ENCODE results near the gene COTL1. TPM values are rescaled to one million over a fixed set of nuclear protein-coding genes. Genes with fewer than 3 reads are reported as not detected.

Gene COTL1
- total and polyA plus RNA-seq, 2 of the 13 experiments (the other 11 are each of a cell fraction or from before 2014, with no cell fraction given): 8.7 to 16.9 TPM

- 0 out of 2 replicates have a peak, but pooled peaks have one; percentile 18 for TF ChIP-seq ZNF747 (CRISPR knock-in tag; IDR thresholded peaks at IDR 0.05; ENCODE audit: borderline replicate concordance)
- TF ChIP-seq SOX13 (IDR thresholded peaks at IDR 0.05): no peak
- TF ChIP-seq SOX13 (CRISPR knock-in tag; conservative IDR thresholded peaks at IDR 0.05 in 1 of 2, IDR thresholded peaks at IDR 0.05 in 1 of 2): no peak
- TF ChIP-seq HOXA3 (CRISPR knock-in tag; IDR thresholded peaks at IDR 0.05): peak; percentile 65
- no peak for TF ChIP-seq ZBTB34 (CRISPR knock-in tag; IDR thresholded peaks at IDR 0.05)
- no peak for TF ChIP-seq MZF1 (CRISPR knock-in tag; IDR thresholded peaks at IDR 0.05; ENCODE audit: borderline replicate concordance)
- 0 out of 2 replicates have a peak, but pooled peaks have one; percentile 5 for TF ChIP-seq POLR2G (IDR thresholded peaks at IDR 0.05; ENCODE audit: low read depth, low read length)
- no peak for TF ChIP-seq KIAA2018 (CRISPR knock-in tag; IDR thresholded peaks at IDR 0.05; ENCODE audit: borderline replicate concordance)
- TF ChIP-seq THYN1 (CRISPR knock-in tag; IDR thresholded peaks at IDR 0.05; ENCODE audit: borderline replicate concordance, low read depth): no peak
- TF ChIP-seq ATF5 (CRISPR knock-in tag; IDR thresholded peaks at IDR 0.05; ENCODE audit: low read depth): 0 out of 2 replicates have a peak, but pooled peaks have one; percentile 85
- peak; percentile 68; the same call in 1 of the 2 replicates for TF ChIP-seq ZNF616 (CRISPR knock-in tag; IDR thresholded peaks at IDR 0.05; ENCODE audit: low read depth)
- TF ChIP-seq CSRNP2 (CRISPR knock-in tag; conservative IDR thresholded peaks at IDR 0.05; ENCODE audit: low read depth): no peak
- TF ChIP-seq SRF (IDR thresholded peaks at IDR 0.05; ENCODE audit: low read depth, low read length): no peak
- peak; percentile 43; the same call in 1 of the 2 replicates for TF ChIP-seq ZMYM3 (CRISPR knock-in tag; IDR thresholded peaks at IDR 0.05)
- TF ChIP-seq DR1 (CRISPR knock-in tag; IDR thresholded peaks at IDR 0.05): no peak
- peak; percentile 30; the same call in 1 of the 2 replicates for TF ChIP-seq NCOA2 (CRISPR knock-in tag; IDR thresholded peaks at IDR 0.05)
These were observed 30.1 kb upstream of the COTL1 start, which contains the start of gene KLHL36 (continued) for GRCh38 chr16:84647828-84648594.
